ENCODE results near the gene MSH5.

Gene MSH5

GRCh38 chr6:31739639-31740396 lies at the start of gene MSH5:
Gene MSH5 (plus strand): TSS chr6:31740005. CDS start chr6:31740467, 462 bp downstream.
- peak; percentile 54; the same call in 1 of the 2 replicates for TF ChIP-seq ZFX (IDR thresholded peaks at IDR 0.05)
- TF ChIP-seq CTCF (conservative IDR thresholded peaks at IDR 0.05), result no peak
- H3K27ac ChIP-seq, result peak within 1 kb of the TSS; percentile 95

GRCh38 chr6:31690231-31691077 lies 49.4 kb upstream of the MSH5 start:
- H3K27ac ChIP-seq, result no peak overlapping the region
- TF ChIP-seq CTCF (conservative IDR thresholded peaks at IDR 0.05) (no peak), ZFX (IDR thresholded peaks at IDR 0.05) (no peak)

GRCh38 chr6:31691078-31691463 lies 48.7 kb upstream of the MSH5 start:
- H3K27ac ChIP-seq, result no peak overlapping the region
- TF ChIP-seq CTCF (conservative IDR thresholded peaks at IDR 0.05) (no peak), ZFX (IDR thresholded peaks at IDR 0.05) (no peak)

- TF ChIP-seq ZFX (IDR thresholded peaks at IDR 0.05) (no peak), CTCF (conservative IDR thresholded peaks at IDR 0.05) (no peak)
- no peak overlapping the region for H3K27ac ChIP-seq
These were observed 48.2 kb upstream of the MSH5 start for GRCh38 chr6:31691564-31692108.

GRCh38 chr6:31692353-31692752 lies 47.5 kb upstream of the MSH5 start:
- TF ChIP-seq ZFX (IDR thresholded peaks at IDR 0.05), result no peak
- TF ChIP-seq CTCF (conservative IDR thresholded peaks at IDR 0.05), result no peak

GRCh38 chr6:31692886-31693285 lies 46.9 kb upstream of the MSH5 start:
- H3K27ac ChIP-seq, result no peak overlapping the region
- no peak for TF ChIP-seq ZFX (IDR thresholded peaks at IDR 0.05)
- no peak for TF ChIP-seq CTCF (conservative IDR thresholded peaks at IDR 0.05)

More at GRCh38 chr6:31692353-31692752, 47.5 kb upstream of the MSH5 start:
- no peak overlapping the region for H3K27ac ChIP-seq

GRCh38 chr6:31693535-31693934 lies 46.3 kb upstream of the MSH5 start:
- no peak overlapping the region for H3K27ac ChIP-seq
- TF ChIP-seq ZFX (IDR thresholded peaks at IDR 0.05) (no peak), CTCF (conservative IDR thresholded peaks at IDR 0.05) (no peak)

Measured in C4-2B (cell line).